IMR-90 (cell line): ENCODE results near the gene CARD10. TPM values are rescaled to one million over a fixed set of nuclear protein-coding genes. Genes with fewer than 3 reads are reported as not detected.

Experiments used
- ATAC-seq: fragments of 200-7000 bp; cut with Tn5 transposase; 2 replicates; pipeline ENCODE4 v1.9.1; 2020; ENCODE audit warnings: low read depth, mild to moderate bottlenecking, moderate library complexity
- BruUV-seq: library from RNA; stranded (reverse); fragments of 400-500 nt; replicated peaks from 2 replicates; lab custom pipeline; 2021; lab: Mats Ljungman, UMichigan
- CTCF ChIA-PET: fragments of 300-600 bp; formaldehyde crosslinking; extraction: SDS; loops from one replicate; lab custom pipeline; 2021; ENCODE audit warnings: antibody characterized with exemption; lab: Yijun Ruan, JAX
- POLR2A ChIA-PET: fragments of 300-600 bp; sonication (Branson Sonifier 250); formaldehyde crosslinking; loops from one replicate; lab custom pipeline; 2022; ENCODE audit warnings: antibody characterized with exemption; ENCODE audit not compliant: unreplicated experiment; lab: Charles Lee
- DNase-seq: peaks from one replicate; pipeline ENCODE4 v3.0.0; 2013
- H2AFZ ChIP-seq: replicated peaks from 2 replicates; pipeline ENCODE3; 2013; ENCODE audit warnings: low read length, mild to moderate bottlenecking; ENCODE audit not compliant: poor library complexity
- H2AK5ac ChIP-seq: 2 replicates; pipeline ENCODE4 v1.6.1; 2013; ENCODE audit warnings: low read depth, low read length, inconsistent platforms
- H2AK9ac ChIP-seq: replicated peaks from 2 replicates; pipeline ENCODE3; 2013; ENCODE audit warnings: mild to moderate bottlenecking, low read depth, low read length, moderate library complexity; ENCODE audit not compliant: poor library complexity
- H2BK120ac ChIP-seq: 2 replicates; pipeline ENCODE4 v1.6.1; 2013; ENCODE audit warnings: low read depth, low read length, inconsistent platforms
- H2BK15ac ChIP-seq: 3 replicates; pipeline ENCODE4 v1.6.1; 2013; ENCODE audit warnings: low read depth, low read length, inconsistent platforms
- H2BK20ac ChIP-seq: 2 replicates; pipeline ENCODE4 v1.6.1; 2013; ENCODE audit warnings: low read depth, mild to moderate bottlenecking, inconsistent platforms, low read length, moderate library complexity
- H2BK5ac ChIP-seq: 2 replicates; pipeline ENCODE4 v1.6.1; 2013; ENCODE audit warnings: mild to moderate bottlenecking, low read depth, low read length, inconsistent platforms; ENCODE audit not compliant: poor library complexity, severe bottlenecking
- H3K14ac ChIP-seq: replicated peaks from 2 replicates; pipeline ENCODE4 v1.6.1; 2013; ENCODE audit warnings: low read depth, low read length, inconsistent platforms
- H3K18ac ChIP-seq: 2 replicates; pipeline ENCODE4 v1.6.1; 2013; ENCODE audit warnings: low read depth, low read length, control low read depth
- H3K23ac ChIP-seq: 2 replicates; pipeline ENCODE4 v1.6.1; 2013; ENCODE audit warnings: low read depth, low read length, inconsistent platforms
- H3K27ac ChIP-seq: 2 replicates; pipeline ENCODE4 v1.5.1; 2013; ENCODE audit warnings: mild to moderate bottlenecking, control low read depth, low read length; ENCODE audit not compliant: insufficient read depth
- H3K27me3 ChIP-seq: 2 replicates; pipeline ENCODE4 v1.6.1; 2013; ENCODE audit warnings: low read length; ENCODE audit not compliant: control insufficient read depth, insufficient read depth
- H3K36me3 ChIP-seq: 2 replicates; pipeline ENCODE4 v1.6.1; 2013; ENCODE audit warnings: low read length, mixed read lengths; ENCODE audit not compliant: control insufficient read depth, insufficient read depth
- H3K4ac ChIP-seq: 2 replicates; pipeline ENCODE4 v1.6.1; 2013; ENCODE audit warnings: low read depth, low read length, inconsistent platforms
- H3K4me1 ChIP-seq: 2 replicates; pipeline ENCODE4 v1.6.1; 2013; ENCODE audit warnings: low read length, mixed read lengths; ENCODE audit not compliant: control insufficient read depth, insufficient read depth
- H3K4me2 ChIP-seq: 2 replicates; pipeline ENCODE4 v1.6.1; 2013; ENCODE audit warnings: low read depth, mild to moderate bottlenecking, control low read depth, low read length, moderate library complexity
- H3K4me3 ChIP-seq: 2 replicates; pipeline ENCODE4 v1.5.1; 2013; ENCODE audit warnings: low read depth, mild to moderate bottlenecking, control low read depth, low read length, moderate library complexity; ENCODE audit not compliant: insufficient read depth
- H3K56ac ChIP-seq: 2 replicates; pipeline ENCODE4 v1.6.1; 2013; ENCODE audit warnings: low read length, inconsistent platforms; ENCODE audit not compliant: insufficient read depth; ENCODE audit errors: extremely low read depth
- H3K79me1 ChIP-seq, 2 experiments: 2 replicates each; pipeline ENCODE4 v1.6.1; 2013; ENCODE audit warnings: low read length in 2 of 2, inconsistent platforms in 1 of 2, low read depth in 1 of 2
- H3K9ac ChIP-seq: 2 replicates; pipeline ENCODE4 v1.6.1; 2013; ENCODE audit warnings: low read depth, low read length, control low read depth
- H3K9me1 ChIP-seq: 2 replicates; pipeline ENCODE4 v1.6.1; 2013; ENCODE audit warnings: low read length, inconsistent platforms; ENCODE audit not compliant: insufficient read depth
- H3K9me3 ChIP-seq: 2 replicates; pipeline ENCODE4 v1.6.1; 2013; ENCODE audit warnings: low read length; ENCODE audit not compliant: control insufficient read depth, insufficient read depth
- H4K20me1 ChIP-seq: 2 replicates; pipeline ENCODE4 v1.6.1; 2013; ENCODE audit warnings: low read length, inconsistent platforms; ENCODE audit not compliant: insufficient read depth
- H4K5ac ChIP-seq: 2 replicates; pipeline ENCODE4 v1.6.1; 2013; ENCODE audit warnings: mild to moderate bottlenecking, low read depth, low read length, control low read depth
- H4K8ac ChIP-seq, 2 experiments: 2 replicates each; pipeline ENCODE4 v1.6.1; 2013; ENCODE audit warnings: low read depth in 2 of 2, low read length in 2 of 2, control low read depth in 1 of 2, inconsistent platforms in 1 of 2
- H4K91ac ChIP-seq: 2 replicates; pipeline ENCODE4 v1.6.1; 2013; ENCODE audit warnings: low read depth, low read length, inconsistent platforms; ENCODE audit not compliant: insufficient read depth
- BHLHE40 ChIP-seq: fragments of 150-350 bp; IDR thresholded peaks from 2 replicates; pipeline ENCODE4 v1.6.1; 2016; ENCODE audit warnings: mild to moderate bottlenecking, low read depth, low read length
- CEBPB ChIP-seq: IDR thresholded peaks from 2 replicates; pipeline ENCODE4 v1.6.1; 2012; ENCODE audit warnings: low read depth, low read length, improper control_type of control experiment
- CHD1 ChIP-seq: IDR thresholded peaks from 2 replicates; pipeline ENCODE4 v1.6.1; 2012; ENCODE audit warnings: low read depth, low read length, improper control_type of control experiment
- CTCF ChIP-seq: conservative IDR thresholded peaks from 2 replicates; pipeline ENCODE4 v1.5.1; 2012; ENCODE audit warnings: mild to moderate bottlenecking, low read depth, low read length, improper control_type of control experiment
- ELK1 ChIP-seq: fragments of 150-350 bp; IDR thresholded peaks from 2 replicates; pipeline ENCODE4 v1.6.1; 2016; ENCODE audit warnings: low read depth, mild to moderate bottlenecking, low read length, moderate library complexity, borderline replicate concordance
- FOS ChIP-seq: fragments of 150-350 bp; IDR thresholded peaks from 2 replicates; pipeline ENCODE4 v1.6.1; 2016; ENCODE audit warnings: low read depth, low read length
- MAFK ChIP-seq: IDR thresholded peaks from 2 replicates; pipeline ENCODE4 v1.6.1; 2012; ENCODE audit warnings: low read depth, low read length, improper control_type of control experiment
- MAZ ChIP-seq: IDR thresholded peaks from 2 replicates; pipeline ENCODE4 v1.6.1; 2012; ENCODE audit warnings: low read depth, mild to moderate bottlenecking, low read length, improper control_type of control experiment, moderate library complexity, borderline replicate concordance
- MXI1 ChIP-seq: IDR thresholded peaks from 2 replicates; pipeline ENCODE4 v1.6.1; 2012; ENCODE audit warnings: low read depth, mild to moderate bottlenecking, low read length, moderate library complexity, borderline replicate concordance
- NFE2L2 ChIP-seq: fragments of 150-350 bp; IDR thresholded peaks from 2 replicates; pipeline ENCODE4 v1.6.1; 2016; ENCODE audit warnings: low read depth, mild to moderate bottlenecking, low read length
- POLR2A ChIP-seq: IDR thresholded peaks from 2 replicates; pipeline ENCODE4 v1.6.1; 2012; ENCODE audit warnings: mild to moderate bottlenecking, low read depth, low read length
- RAD21 ChIP-seq: IDR thresholded peaks from 2 replicates; pipeline ENCODE4 v1.6.1; 2012; ENCODE audit warnings: low read length, improper control_type of control experiment
- RCOR1 ChIP-seq: IDR thresholded peaks from 2 replicates; pipeline ENCODE4 v1.6.1; 2012; ENCODE audit warnings: mild to moderate bottlenecking, low read length, improper control_type of control experiment; ENCODE audit not compliant: insufficient replicate concordance
- RFX5 ChIP-seq: IDR thresholded peaks from 2 replicates; pipeline ENCODE4 v1.8.0; 2012; ENCODE audit warnings: low read depth, mild to moderate bottlenecking, low read length, moderate library complexity
- SMC3 ChIP-seq: fragments of 150-350 bp; IDR thresholded peaks from 2 replicates; pipeline ENCODE4 v1.6.1; 2016; ENCODE audit warnings: low read depth, mild to moderate bottlenecking, antibody characterized with exemption, low read length, moderate library complexity
- USF2 ChIP-seq: fragments of 150-350 bp; IDR thresholded peaks from 2 replicates; pipeline ENCODE4 v1.6.1; 2017; ENCODE audit warnings: mild to moderate bottlenecking, antibody characterized with exemption, low read length, low read depth
- WGBS, 2 experiments: methylation state at CpG; one replicate each; pipeline versions ENCODE4 v1.1.5 to v1.1.7; 2013; ENCODE audit warnings: missing lambda C conversion rate in 2 of 2; ENCODE audit not compliant: insufficient read length in 1 of 2; ENCODE audit errors: extremely low coverage in 2 of 2; 5-methylcytosine and 5-hydroxymethylcytosine counted together
- dilution Hi-C: fragments of 300-500 bp; cut with HindIII; formaldehyde crosslinking; loops from one replicate; pipeline ENCODE4 v1.14.3; 2018; ENCODE audit warnings: low sequenced_read_pairs; ENCODE audit not compliant: unreplicated experiment
- in situ Hi-C: fragments of 300-500 bp; cut with MboI; formaldehyde crosslinking; loops from 3 replicates; pipeline ENCODE4 v1.14.3; 2019; ENCODE audit warnings: low sequenced_read_pairs, inconsistent platforms, mixed read lengths
- intact Hi-C: fragments of 100-400 bp; cut with micrococcal nuclease; formaldehyde crosslinking; loops from 2 replicates; pipeline ENCODE4 v1.10.0; 2022
- polyA plus RNA-seq, 3 experiments: library from polyadenylated mRNA; depleted of rRNA; stranded (reverse); fragments of >200 nt; gene quantifications; 2 replicates each; pipeline ENCODE4 v1.2.3, GENCODE V29; 2012; ENCODE audit warnings: low replicate concordance in 1 of 3
- total RNA-seq: library from RNA; depleted of rRNA; stranded (reverse); fragments of >200 nt; gene quantifications from 2 replicates; pipeline ENCODE4 v1.2.3, GENCODE V29; 2012

CARD10 gene
- total and polyA plus RNA-seq, 2 of the 4 experiments (the other 2 are of a cell fraction) = 6.1 to 18.4 TPM

DNA sequence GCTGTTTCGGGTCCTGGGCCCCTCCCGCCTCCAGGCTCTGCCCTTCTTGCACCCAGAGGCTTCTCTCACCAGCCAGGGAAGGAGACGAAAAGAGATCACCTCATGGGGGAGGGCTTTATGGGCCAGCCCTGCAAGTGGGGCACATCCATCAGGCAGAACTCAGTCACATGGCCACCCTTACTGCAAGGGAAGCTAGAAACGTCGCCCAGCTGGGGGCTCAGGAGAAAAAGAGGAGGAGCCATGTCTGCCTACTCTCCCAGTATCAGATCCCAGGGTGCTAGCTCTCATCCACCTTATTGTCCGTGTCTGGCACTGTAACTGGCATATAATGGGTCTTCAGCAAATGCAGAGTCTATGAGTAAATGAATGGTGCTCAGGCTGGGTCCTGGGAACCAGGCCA is 57.3 kb downstream of the CARD10 start:
- no peak overlapping the region for H2BK20ac ChIP-seq
- H2AK9ac ChIP-seq = no peak overlapping the region
- H3K9me3 ChIP-seq = no peaks in the 10 kb centered on the region
- ChIA-PET POLR2A (no interaction called here), CTCF (no interaction called here)
- ATAC-seq (no peak), DNase-seq (no peak)
- H4K91ac ChIP-seq = no peak overlapping the region
- H3K79me1 ChIP-seq = no peaks in the 10 kb centered on the region
- H4K5ac ChIP-seq = no peak overlapping the region
- 20% methylated on average over 2 of the region's 6 CpGs; no CpG with 5 or more reads in 1 of the 2 experiments for WGBS, 2 experiments
- H3K36me3 ChIP-seq = no peaks in the 10 kb centered on the region
- no peaks in the 10 kb centered on the region for H3K4me1 ChIP-seq
- no peak overlapping the region for H3K23ac ChIP-seq
- no peak overlapping the region for H3K56ac ChIP-seq
- H3K27ac ChIP-seq = no peak overlapping the region
- dilution Hi-C loops = no loop called here
- no peaks in the 10 kb centered on the region; the same call in 1 of the 2 replicates for H4K20me1 ChIP-seq
- H3K27me3 ChIP-seq = peaks cover 24% of the 10 kb centered on the region
- no peak overlapping the region for H3K4me2 ChIP-seq
- no peak overlapping the region for H2BK5ac ChIP-seq
- no peak overlapping the region for H2AFZ ChIP-seq
- no peak overlapping the region for H4K8ac ChIP-seq
- no peak overlapping the region for H2BK15ac ChIP-seq
- no peak overlapping the region for H3K14ac ChIP-seq
- no TSS peak for BruUV-seq
- no peak overlapping the region for H3K18ac ChIP-seq
- no peak overlapping the region for H2BK120ac ChIP-seq
- TF ChIP-seq POLR2A (no peak), RCOR1 (no peak), RAD21 (no peak), CEBPB (no peak), CHD1 (no peak), SMC3 (no peak), USF2 (no peak), MAFK (no peak), MAZ (no peak), BHLHE40 (no peak), MXI1 (no peak), NFE2L2 (no peak), RFX5 (no peak), ELK1 (no peak), CTCF (no peak), FOS (no peak)
- intact Hi-C loops = no loop called here
- no peaks in the 10 kb centered on the region for H3K9me1 ChIP-seq
- in situ Hi-C loops = loop anchor here (10.0 kb wide), 1 partner anchor 287 kb away; no protein-coding TSS in a partner anchor
- no peak overlapping the region for H3K9ac ChIP-seq
- H3K4me3 ChIP-seq = no peak overlapping the region
- no peak overlapping the region for H2AK5ac ChIP-seq
- H3K4ac ChIP-seq = no peak overlapping the region
